Stimulated activated CD4-positive, alpha-beta T cell treated with anti-CD3 and anti-CD28 coated beads, TNF-alpha, amount 100 ng/mL, for 24 hours (primary cell): ENCODE data around the gene NAA10.

Source experiments
- DNase-seq, 3 experiments: peaks; one replicate each; pipeline ENCODE4 v3.0.0-alpha.2; 2020; ENCODE audit warnings: low read depth in 3 of 3

Gene NAA10

GRCh38 chrX:153929576-153929975 is 5.3 kb downstream of the NAA10 start:
- DNase-seq, result no peak

DNA sequence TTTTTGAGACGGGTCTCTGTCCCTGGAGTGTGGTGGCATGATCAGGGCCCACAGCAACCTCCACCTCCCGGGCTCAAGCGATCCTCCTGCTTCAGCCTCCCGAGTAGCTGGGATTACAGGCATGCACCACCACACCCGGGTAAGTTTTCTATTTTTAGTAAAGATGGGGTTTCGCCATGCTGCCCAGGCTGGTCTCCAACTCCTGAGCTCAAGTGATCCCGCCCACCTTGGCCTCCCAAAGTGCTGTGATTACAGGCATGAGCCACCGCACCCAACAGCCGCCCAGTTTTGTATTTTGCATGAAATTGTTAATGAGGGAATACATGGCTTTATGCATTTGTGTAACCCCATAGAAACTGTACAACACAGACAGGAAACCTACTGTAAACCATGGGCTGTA is 6.0 kb downstream of the NAA10 start:
- DNase-seq, result no peak

DNA sequence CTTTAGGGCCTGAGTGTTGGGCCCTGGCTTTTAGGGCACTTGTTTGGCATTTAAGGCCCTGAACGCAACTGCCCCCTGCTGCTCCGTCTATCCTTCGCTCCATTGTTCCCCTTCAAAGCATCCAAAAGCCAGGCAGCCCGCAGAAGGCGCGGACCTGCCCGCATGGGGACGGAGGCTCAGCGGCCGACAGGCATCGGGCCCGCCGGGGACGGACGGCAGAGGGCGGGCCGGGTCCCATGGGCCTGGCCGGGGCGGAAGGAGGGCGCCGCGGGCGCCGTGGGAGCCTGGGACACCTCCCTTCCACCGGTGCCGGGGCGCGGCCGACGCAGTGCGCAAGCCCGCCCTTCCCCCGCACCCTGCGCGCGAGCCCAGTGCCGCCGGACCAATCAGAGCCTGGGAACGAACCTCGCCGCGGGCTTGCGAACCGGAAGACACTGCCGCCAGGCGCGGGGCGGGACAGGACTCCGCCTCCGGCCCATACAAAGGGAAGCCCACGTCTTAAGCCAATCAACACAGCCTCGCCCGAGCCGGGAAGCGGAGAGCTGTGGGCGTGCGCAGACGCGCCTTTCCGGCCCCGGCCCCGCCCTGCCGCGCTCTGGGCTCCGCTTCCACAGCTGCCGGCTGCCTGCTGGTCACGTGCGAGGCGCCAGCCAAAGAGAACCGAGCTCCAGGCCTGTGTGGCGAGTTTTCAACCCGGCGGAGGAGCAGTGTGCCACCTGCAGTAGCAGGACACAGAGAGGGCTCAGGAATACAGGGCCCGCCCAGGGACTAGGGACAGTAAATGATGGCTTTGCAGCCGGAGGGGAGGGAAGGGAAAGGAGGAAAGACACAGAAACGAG is 6.7 kb downstream of the NAA10 start:
- DNase-seq, result peak; percentile 83 to 89 (median 84)

DNA sequence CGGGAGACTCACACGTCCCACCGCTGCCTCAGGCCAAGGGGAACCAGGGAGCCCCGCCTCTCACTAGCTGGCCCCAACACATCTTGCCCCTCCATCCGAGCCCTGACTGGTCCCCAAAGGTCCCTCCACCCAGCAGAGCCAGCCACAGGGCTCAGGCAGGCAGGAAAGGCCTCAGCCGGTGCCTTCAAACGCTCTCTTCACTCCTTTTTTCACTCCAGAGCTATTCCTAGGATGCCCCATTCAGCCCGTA is 7.2 kb downstream of the NAA10 start:
- no peak for DNase-seq

DNA sequence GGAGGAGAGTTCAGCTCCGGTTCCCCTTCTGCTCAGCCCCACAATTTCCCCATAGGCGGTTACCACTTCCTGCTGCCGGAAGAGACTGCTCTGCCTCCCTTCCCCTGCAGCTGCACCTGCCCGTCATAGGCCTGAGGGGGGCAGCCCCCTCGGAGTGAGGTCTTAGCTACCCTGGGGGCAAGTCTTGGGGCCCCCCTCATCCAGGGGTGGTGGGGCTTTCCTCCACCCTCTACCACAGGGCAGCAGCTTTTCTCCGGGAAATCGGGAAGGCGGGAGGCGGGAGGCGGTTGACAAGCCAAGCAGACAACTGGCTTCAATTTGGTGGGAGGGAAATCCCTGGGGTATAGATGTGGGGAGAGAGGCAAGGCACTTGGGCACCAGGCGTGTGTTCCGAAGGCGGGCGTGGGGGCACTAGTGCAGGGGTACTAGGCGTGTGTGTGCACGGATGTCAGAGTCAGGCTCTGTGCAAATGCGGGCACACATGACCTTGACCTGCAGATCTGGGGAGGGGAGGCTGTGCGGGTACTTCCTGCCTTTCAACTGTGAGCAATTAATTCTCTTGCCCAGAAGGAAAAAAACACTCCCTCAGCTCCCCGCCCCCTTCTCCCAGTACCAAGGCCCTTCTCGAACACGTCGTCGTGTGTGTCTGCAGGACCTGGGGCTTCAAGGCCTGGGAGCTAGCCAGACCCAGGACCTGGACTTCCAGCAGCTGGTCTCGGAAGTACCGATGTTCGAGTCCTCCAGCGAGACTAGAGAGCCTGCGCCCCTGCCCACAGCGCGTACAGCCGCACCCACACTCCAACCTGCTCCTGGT is 7.8 kb downstream of the NAA10 start:
- DNase-seq, result peak in 2 of 3 experiments; percentile 45 to 64

DNA sequence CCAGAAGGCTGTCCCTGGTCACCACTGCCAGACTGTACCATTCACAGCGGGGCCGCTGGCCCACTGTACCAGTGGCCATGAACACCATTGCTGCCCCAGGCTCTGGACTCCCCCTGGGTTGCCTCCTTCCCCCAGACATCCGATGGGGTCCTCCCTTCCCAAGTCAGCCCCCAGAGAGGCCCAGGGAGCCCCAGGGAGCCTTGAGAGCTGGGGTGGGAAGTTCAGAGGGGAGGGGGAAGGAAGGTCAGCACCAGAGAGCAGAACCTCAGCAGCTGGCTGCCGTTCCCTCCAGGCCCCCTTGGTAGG is 8.3 kb downstream of the NAA10 start:
- no peak for DNase-seq

DNA sequence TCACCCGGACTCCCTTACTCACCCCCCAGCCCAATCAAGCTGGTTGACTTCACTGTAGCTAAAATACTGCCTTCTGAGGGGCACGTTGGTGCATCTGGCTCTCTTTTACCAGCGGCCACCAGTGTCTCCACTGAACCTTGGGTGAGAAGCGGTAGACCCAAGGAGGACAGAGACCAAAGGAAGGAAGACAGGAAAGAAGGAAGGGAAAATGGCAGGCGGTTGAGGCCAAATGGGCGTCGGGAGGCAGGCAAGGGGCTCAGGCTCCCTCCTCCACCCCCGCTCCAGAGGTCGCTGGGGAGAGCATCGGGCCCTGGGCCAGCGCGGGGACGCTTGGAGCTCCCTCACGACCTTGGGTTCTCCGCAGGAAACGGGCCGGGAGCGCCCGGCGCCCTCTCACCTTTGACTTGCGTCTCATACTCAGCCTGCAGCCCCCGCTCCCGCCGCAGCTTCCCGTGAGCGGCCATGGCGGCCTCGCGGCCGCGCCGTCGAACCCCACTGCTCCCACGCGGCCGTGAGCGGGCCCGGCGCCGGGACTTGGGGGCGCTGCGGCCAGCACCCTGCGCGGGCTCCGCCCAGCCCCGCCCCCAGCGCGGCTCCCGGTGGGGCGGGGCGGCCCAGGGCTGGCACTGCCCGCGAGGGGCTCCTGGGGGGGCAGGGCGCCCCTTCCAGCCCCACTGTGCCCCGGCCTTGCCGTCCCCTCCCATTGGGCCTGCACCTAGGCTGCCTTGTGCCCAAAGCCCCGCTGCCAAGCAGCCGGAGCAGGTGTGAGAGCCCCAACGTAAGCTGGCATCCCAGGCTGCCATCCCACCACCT is 8.9 kb downstream of the NAA10 start, which contains the start of gene ARHGAP4:
Gene ARHGAP4 (minus strand): TSS at position 526 of the 813 bp plus-strand sequence. CDS start 62 bp downstream, at position 464.
- peak in 1 of 3 experiments; percentile 57 for DNase-seq

DNA sequence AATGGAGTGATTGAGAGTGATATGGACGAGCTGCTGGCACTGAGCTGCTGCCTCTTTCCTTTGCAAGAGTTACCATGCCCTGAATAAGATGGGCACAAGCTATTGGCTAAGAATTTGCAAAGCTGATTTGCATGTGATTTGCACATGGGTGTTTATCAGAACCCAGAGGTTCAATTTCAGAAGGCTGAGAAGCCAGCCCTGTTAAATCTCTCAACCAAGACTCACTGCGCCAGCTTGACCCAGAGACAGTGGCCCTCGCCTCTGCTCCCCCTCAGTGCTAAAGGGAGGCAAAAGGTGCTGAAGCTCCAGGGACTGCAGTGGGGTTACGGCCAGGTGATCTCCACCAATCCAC is 9.5 kb downstream of the NAA10 start:
- no peak for DNase-seq

DNA sequence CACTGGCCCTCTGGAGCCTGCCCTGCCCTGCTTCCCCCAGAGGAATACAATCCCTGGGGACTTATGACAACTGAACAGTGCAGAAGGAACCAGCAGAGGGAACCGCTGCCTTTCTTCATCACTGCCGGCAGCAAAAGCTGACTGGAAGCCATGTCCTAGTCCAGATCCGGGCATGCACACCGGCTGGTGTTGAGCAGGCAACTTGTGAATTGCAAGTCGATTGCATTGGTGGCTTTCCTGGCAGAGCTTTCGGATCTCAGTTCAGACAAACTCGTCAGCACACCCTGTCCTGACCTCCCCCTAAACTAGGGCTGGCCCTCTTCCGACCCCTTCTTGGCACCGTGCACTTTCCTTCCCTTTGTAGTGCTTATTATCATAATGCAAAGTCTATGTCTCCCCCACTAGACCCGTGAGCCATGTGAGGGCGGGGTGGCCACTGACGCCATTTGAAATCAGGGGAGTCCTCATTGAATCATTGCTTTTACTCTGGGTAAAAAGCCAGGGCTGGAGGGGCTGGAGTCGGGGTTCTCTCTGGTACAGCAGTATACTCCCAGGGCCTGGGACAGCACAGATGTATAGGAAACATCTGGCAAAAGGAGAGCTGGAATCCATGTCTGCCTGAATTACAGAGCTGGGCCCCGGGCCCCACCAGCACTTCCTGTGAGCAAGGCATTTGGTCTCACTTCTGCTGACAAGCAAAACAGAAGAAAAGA is 10.5 kb downstream of the NAA10 start:
- no peak for DNase-seq

DNA sequence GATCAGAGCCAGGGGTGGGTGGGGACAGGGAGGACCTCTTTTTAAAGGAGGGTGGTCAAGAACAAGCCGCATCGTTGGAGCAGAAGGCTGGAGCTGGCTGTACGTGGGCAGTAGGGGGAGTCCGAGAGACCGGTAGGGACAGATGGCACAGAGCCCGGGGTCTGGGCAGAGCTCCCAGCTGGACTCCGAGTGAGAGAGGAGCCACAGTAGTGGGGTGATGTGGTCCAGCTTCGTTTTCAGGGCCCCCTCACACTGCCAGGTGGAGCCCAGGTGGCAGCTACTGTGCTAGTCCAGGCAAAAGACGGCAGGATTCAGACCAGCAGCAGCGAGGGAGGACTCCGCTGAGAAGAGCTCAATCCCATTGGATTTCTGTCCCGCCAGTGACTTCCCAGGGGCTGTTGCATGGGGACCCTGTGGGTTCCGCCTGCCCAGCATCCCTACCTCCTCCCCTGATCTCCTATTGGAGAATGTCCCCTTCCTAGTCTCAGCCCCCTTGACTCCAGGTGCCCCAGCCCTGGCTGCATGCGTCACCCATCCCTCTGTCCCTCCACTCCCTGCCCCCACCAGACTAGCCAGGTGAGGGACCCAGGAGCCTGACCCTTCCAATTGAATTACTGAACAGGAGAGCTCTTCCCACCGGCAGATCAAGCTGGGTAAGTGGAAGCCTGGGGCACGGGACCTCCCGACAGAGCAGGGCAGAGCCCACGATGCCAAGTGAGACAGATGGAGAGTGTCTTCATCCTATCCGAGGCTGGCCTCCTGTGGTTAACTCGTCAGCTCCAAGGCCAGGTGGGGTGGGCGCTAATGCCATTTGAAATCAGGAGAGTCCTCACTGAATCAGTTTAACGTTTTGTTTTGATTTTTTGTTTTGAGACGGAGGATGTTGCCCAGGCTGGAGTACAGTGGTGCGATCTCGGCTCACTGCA is 11.6 kb downstream of the NAA10 start:
- DNase-seq, result no peak

DNA sequence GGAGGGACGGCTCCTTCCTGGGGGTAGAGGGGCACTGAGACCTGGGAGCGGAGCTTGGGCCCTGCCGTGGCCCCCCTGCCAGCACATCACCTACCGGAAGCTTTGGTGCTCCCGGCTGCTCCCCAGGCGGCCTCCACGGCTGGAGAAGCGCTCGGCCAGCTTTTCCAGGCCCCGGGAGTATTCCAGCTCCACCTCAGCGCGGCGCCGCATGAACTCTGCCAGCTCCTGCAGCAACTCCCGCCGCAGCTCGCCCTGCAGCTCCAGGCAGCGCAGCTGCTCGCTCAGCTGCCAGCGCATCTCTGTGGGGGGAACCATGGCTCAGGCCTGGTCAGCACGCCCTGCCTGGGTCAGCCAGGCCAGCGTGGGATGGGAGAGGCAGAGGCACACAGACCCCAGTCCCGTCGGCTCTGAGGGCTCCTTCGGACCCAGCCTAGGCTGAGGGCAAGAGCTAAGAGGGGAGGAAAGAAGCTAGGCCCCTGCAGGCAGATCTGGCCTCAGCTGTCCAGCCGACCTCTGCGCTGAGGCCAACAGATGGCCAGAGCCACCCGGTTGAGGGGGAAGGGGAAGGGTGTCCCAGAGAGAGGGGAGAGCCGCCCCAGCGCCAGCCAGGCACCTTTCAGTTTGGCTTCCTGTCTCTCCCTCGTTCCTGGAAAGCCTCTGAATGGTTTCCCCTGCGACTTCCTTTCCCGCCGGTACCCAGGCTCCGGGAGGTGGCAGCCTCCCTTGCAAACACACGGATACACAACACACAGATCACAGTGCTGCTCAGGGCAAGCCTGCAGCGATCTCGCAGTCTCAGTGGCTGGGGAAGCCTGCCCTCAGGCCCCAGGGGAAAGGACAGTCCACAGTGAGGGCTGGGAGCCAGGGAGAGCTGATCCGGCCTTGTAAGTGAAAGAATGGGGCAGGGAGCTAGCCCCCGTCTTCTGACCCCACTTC is 13.1 kb downstream of the NAA10 start:
- no peak for DNase-seq

- no peak for DNase-seq
Measured at GRCh38 chrX:153921070-153921469, 13.8 kb downstream of the NAA10 start.

GRCh38 chrX:153920546-153920945 is 14.3 kb downstream of the NAA10 start:
- DNase-seq, result no peak

GRCh38 chrX:153919281-153919680 is 15.6 kb downstream of the NAA10 start:
- no peak for DNase-seq

DNA sequence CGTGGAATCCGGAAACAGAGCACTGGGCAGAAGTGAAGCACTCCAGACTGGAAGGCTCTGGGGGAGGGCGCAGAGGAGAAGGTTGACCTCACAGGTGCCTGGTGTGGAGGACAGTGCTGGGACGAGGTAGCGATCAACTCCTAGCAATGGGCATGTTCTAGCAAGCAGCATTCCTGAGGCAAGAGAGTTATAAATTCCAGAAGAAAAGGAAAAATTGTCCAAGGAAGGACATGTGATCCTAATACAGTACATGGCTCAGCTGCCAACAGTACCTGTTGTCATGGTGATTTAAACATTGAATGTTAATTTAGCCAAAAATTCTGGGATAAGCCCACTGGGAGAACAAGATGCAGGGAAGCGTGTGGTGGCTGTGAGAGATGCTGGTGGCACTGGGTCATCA is 17.0 kb downstream of the NAA10 start:
- DNase-seq, result no peak

DNA sequence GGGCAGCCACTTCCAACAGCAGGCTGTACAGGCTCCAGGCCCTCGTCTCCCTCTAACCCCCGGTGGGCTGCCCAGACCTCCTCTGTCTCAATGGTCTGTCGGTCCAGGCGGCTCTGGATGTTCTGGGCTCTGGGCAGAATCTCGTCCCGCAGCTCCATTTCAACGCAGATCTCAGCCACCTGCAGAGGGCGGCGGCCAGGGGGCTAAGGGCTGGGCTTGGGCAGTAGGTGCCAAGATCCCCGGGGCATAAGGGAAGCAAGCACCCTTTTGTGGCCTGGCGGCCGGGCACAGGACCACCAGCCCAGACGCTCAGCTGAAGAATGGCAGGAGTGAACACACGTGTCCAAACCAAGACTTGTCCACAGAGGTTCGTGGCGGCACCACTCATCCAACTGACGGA is 21.1 kb downstream of the NAA10 start:
- no peak for DNase-seq

DNA sequence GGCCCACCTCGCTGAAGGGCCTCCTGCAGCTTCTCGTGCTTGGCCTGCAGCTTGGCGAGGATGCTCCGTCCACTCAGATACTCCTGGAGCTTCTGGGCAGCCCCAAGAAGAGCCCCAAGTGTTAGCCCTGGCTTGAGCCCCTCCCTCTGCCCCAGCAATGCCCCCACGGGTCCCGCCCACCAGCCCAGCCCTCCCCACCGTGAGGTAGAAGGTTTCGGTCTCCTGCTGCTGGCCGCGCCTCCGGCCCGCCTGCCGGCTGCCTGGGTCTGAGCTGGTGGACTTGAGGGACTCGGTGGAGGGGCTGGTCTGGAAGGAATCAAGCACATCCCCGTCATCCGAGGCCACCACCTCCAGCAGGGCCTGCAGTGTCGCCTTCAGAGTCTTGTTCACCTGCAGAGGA is 21.6 kb downstream of the NAA10 start:
- DNase-seq, result no peak

GRCh38 chrX:153911798-153912197 is 23.0 kb downstream of the NAA10 start:
- DNase-seq, result no peak

DNA sequence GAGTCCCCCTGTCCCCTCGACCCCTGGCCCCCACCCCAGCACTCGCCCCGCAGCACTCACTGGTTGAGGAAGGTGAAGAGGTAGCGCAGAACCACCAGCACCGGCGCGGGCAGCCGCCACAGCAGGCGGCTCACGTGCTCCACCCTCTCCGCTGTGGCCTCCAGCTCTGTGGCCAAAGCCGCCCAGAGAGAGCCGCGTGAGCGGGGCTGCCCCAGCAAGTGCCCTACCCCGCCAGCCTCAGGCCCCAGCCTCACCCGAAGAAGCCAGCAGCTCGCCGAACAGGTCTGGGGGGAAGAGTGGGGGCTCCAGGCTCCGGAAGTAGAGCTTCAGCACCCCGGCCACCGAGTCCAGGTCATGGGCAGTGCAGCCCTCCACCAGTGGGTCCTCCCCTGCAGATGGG is 24.4 kb downstream of the NAA10 start:
- no peak for DNase-seq

GRCh38 chrX:153909980-153910360 is 24.9 kb downstream of the NAA10 start:
- no peak for DNase-seq
